GM19099 (cell line): Measurements from ENCODE around the gene LGALS4.

Source experiments
- POLR2A ChIP-seq: IDR thresholded peaks from 3 replicates; pipeline ENCODE4 v1.6.1; 2011; ENCODE audit warnings: low read depth; ENCODE audit not compliant: insufficient read length; ENCODE audit errors: extremely low read depth

The LGALS4 gene

DNA sequence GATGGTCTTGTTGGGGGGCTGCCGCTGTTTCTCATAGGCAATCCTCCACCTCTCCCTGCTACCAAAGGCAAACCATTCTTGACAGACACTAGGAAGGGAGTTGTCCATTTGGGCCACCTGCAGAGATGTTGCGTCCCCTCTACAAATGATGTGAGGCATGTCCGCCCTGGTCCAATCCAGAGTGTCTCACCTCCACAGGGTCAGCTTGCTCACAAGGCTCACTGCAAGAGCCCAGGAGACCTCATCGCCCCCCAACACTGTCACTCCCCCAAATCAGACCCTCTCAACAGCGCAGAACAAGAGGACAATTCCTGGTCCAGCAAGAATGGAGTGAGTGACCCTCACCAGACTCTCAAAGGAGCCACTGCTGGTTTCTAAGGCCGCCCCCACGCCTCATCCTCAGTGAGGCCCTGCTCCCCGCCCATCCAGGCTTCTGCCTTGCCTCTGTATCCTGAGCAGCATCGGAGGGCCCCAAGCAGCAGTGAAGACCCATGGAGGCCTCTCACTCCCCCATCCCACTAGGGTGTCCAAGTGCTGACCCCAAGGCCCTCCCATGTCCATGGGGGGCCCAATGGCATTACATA lies 30.5 kb upstream of the LGALS4 start:
- TF ChIP-seq POLR2A: no peak

DNA sequence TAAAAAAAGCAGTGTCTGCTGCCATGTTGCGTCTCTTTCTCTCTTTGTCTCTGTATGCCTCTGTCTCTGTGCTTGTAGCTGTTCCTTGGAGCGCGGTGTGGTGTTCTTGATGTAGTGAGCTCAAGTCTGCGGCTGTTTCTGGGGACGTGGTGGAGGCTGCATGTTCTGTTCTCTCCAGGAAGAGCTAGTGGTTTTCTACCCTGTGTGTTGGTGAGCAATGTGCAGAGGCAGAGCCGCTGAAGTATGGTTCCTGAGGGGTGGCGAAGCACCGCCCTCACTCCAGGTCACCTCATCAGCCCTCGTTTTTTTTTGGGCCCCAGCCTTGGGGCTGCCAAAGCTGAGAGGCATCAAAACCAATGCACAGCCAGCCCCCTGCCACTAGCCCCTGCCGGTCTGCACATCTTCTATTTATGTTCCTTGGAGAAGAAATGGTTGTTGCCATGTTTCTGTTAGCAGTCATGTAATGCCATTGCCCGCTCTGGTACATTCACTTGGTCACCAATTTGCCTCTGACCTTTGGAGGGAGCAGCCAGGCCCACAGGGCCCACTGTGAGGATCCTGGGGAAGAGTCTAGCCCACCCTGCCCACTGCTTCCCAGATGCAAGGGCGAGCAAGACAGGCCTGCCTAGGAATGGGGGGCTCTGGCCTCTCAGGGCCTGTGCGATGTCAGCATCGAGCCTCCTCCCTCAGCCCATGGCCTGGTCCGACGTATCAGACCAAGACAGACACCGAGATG lies 29.9 kb upstream of the LGALS4 start:
- TF ChIP-seq POLR2A: no peak

DNA sequence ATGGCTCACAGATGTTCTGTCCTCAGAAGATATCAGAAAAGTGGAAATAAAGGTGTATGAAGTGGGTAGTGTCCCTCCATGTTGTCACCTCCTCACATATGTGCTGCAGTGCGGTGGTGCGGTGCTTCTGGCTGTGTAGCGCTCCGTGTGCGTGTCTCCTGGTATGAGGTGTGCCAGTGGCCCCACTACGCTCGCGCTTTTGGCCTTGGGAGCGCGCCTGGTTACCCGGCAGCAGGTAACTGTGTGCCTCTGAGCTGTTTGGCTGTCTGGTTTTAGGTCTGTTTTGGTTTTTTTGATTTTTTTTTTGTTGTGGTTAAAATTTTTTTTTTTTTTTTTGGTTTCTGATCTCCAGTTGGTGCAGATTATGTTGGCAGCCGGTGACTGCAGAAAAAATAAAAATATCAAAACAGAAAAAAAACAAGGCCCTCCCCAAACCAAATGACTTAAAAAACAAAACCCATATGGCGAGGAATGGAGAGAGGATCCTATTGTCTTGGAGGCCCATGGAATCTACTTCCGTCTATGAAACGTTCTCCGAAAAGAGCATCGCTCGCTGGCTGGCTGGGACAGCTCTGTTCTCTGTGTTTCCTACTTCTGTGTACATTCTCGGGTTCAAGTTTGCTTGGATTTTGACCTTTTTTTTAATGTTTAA lies 29.2 kb upstream of the LGALS4 start:
- no peak for TF ChIP-seq POLR2A

DNA sequence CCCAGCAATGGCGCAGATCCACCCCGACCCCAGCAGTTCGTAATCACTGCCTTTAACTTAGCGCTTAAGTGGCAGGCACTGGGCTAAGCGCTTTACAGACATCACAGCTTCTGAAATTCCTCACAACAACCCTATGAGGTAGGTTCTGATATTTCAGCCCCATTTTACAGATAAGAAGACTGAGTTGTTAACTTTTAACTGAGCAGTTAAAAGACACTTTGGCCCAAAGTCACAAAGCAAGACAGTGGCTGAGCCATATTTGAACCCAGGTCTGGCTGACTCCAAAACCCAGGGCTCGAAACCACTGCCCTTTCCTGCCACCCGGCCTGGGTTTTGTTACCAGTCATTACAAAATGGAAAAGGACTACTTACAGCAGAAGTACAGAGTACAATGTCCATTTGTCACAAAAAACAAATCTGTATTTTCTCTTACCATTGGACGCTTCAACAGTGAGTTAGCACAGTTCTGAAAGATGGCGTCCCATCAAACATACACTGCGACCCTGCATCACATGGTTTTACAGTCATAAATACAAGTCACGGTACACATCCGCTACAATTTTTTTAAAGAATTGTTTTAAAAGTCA lies 28.5 kb upstream of the LGALS4 start:
- TF ChIP-seq POLR2A: no peak

DNA sequence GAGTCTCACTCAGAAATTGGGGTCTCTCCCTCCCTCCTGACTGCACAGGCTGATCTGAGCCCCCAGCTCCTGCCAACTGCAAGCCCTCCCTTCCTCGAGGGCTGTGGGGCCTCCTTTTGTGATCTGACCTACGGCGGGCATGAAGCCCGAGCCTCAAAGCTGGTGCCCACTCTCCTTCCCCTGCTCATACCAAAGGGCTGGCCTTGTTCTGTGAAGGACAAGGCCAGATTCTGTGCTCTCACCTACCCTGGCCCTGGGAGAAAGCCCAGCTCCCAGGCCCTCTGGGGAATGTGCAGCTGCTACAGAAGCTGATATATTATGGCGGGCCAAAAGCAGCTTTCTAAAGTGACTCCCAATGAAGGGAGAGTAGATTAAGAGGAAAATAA lies 27.8 kb upstream of the LGALS4 start:
- no peak for TF ChIP-seq POLR2A

DNA sequence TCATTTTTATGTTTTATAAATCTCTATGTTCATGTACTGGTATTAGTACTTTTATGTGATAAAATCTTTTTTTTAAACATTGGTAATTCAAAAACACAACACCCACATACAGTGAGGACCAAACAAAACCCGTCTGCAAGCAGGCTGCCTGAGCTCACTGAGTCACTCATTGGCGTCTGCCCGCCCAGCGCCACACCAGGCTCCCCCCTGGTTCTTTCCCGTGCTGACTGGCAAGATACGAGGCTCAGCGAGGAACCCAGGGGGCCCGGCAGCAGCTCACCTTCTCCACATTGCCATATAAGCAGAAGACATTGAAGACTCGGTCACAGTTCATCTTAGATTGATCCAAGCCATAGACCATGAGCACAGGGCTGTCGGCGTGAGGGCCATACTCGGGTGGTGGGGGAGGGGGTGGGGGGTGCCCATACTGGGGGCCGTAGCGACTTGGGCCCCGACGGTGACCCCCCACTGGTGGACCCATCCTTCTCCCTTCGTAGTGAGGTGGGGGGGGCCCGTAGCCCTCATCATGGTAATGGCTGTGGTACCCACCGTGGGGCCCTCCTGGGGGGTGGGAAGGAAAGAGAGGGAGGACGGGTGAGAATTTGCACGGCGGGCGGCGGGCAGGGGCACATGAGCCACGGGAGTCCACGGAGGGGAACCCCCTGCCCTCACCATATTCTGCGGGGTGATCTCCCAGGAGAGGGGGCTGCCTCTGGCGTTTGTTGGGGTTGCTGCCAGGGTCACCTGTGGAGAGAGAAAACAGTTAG lies 27.3 kb upstream of the LGALS4 start:
- TF ChIP-seq POLR2A: no peak

DNA sequence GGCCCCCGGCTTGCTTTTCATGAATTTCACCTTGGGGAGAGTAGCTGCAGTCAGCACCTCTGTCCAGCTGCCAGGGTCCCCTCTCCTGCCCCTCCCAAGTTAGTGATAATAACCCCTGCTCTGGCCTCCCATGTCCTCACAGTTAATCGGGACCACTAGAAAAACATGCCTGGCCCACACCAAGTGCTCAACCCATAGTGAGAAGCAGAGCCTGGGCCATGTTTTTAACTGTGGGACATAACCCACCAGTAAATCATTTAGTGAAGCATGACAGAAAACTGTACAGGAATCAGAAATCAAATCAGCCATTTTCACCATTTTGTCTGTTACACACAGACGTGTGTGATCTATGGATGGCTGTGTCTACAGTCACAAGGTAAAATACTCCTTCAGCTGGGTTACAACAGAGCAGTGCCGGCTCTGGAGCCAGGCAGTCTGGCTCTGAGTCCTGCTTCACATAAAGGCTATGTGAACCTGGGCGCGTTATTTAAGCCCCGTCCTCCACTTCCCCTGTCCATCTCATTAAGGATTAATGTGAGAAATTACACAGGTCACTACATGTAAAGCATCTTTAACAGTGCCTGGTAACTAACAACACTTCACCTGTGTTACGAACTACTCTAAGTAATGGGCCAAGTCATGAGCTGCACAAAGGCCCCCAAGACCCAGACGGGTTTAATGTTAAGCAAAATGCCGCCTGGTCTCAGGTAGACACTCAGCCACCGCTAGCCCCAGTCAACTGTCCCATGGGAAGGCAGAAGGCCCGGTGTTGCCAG lies 26.4 kb upstream of the LGALS4 start:
- TF ChIP-seq POLR2A: no peak

DNA sequence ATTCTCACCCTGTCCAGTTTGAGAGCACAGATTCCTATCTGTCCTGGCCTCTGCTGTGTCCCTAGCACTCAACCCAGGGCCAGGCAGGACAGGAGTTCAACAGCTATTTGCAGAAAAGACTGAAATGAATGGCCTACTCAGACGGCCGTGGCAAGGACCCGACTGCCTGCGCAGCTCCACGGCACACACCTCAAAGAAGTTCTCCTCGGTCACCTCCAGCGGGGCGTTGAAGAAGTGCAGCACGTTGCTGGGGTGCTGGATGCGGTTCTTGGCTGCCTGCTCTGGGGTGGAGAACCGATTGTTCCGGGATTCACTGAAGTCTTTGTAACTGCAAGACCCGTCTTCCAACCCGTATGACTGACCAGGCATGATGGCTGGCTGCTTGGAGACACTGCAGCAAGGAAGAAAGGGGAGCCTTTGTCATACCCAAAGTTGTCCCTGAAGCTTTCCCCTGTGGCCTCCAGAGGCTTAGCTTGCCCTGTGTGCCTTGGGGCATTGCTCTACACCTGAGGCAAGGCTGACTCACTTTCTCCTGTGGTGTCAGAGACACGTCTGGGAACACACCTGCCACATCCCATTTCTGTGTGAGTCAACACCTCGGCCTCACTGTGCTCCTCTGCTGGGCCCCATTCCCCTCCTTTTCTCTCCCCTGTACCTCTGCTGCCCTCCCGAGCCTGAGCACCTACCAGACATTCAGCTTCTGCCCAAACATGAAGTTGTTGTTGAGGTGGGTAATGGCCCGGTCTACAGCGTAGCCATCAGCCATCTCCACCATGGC lies 25.7 kb upstream of the LGALS4 start:
- peak; percentile 31 for TF ChIP-seq POLR2A

DNA sequence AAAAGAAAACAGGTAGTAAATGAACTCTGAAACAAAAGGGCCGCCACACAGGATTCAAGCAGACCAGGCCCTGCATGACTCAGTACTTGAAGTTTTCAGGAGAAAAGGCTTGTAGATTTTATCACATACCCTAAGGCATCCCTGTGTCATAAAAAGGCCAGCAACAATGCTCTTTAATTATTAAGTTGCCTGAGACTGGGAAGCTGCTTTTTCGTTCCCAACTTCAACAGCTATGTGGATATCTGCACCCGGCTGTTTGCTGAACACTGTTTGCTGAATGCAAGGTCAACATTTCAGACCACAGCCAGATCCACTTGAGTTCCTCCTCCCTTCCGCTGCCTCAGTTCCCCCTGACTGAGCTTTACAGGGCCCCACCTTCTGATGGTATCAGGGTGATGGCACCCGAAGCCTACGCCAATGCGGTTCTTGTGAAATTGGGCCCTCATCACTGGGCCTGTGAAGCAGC lies 24.9 kb upstream of the LGALS4 start:
- TF ChIP-seq POLR2A: no peak

DNA sequence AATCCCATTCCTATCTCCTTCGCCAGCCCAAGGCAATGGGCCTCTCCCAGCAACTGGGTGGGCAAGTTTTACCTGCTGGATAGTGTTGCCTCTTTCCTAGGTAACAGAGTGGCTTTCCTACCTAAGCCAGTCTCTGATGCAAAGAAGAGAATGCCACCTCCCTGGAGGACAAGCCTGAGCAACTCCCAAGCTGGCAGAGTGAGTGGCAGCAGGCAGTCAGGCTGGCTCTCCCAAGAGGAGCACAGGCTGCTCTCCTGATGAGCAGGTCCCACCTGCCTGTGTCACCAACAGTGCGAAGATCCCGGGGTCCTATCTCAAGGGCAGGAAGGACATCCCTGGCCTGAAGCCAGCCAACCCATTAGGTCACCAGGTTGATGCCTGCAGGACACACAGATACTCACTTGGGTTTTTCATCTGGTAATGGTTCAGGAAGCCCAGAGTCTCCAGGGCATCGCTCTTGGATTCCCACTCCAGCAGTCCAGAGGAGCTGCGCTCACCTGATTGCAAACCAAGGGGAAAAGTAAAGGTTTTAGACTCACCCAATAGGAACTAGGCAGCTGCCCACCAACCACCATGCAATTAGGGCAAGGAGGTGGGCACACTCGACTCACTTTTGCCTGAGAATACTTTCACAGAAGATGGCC lies 24.4 kb upstream of the LGALS4 start:
- TF ChIP-seq POLR2A: no peak

DNA sequence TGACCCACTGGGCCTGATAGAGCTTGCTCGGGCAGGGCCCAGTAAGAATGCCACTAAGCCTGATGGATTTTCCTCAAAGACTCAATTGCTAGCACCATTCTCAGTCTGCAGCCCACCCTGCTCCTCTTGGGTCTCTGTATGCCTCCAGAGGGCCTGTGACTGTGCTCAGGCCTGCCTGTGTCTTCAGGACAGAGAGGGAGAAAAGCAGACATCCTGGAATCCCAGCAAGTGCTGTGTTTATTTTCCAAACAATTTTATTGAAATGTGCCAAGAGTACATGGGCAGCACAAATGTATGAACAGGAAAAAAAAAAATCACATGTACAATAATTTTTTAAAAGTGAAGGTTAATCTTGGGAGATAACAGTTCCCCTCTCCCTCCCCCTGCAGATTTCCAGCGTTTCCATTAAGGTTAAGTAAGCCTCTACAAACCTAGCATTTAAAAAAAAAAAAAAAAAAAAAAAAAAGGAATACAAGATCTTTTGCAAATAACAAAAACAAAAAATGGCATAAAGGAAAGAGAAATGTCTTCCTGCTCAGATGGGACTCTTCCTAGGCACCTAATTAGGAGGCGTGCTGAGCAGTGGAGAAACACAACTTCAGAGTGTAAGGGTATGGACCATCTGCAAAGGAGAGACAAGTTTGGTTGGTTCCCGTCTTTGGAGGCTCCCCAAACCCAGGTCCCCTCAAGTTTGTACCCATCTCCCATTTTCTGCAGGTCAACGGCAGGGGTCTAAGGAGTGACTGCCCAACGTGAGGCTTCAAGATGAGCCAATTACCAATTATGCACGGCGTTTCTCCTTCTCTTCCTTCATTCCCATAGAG lies 23.6 kb upstream of the LGALS4 start:
- TF ChIP-seq POLR2A: no peak

DNA sequence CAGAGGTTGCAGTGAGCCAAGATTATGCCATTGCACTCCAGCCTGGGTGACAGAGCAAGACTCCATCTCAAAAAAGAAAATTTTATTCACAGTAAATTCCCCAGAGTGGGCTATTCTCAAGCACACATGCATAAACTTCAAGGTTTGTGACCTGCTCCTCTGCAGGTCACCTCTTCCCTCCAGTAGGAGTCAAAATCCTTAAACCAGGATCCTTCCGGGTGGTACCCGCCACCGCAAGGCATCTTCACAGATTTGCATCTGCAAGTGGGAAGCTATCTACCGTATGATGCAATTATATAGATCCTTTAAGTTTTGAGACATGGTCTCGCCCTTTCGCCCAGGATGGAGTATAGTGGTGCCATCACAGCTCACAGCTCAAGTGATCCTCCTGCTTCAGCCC lies 21.8 kb upstream of the LGALS4 start:
- TF ChIP-seq POLR2A: no peak
